Measurements from ENCODE around the gene CCNY.
"Not testable (repeated sequence)": the region's sequence is repeated elsewhere in the genome, so short reads cannot be mapped to it uniquely, and the experiment has no call there.

GRCh38 chr10:35354257-35354656 lies 17.9 kb downstream of the CCNY start:
- TF ChIP-seq CTCF (IDR thresholded peaks at IDR 0.05); SIN3A (IDR thresholded peaks at IDR 0.05; ENCODE audit: borderline replicate concordance, insufficient read depth, low read depth, low read length): not testable (repeated sequence)

Data from Panc1 (cell line).